NCI-H2171 (cell line): ENCODE data around the gene IL3.
"Not testable (repeated sequence)": the region's sequence is repeated elsewhere in the genome, so short reads cannot be mapped to it uniquely, and the experiment has no call there.

ENCODE experiments used
- DNase-seq: peaks from one replicate; lab custom pipeline; 2025; lab: John Stamatoyannopoulos, UW

The IL3 gene

GRCh38 chr5:132094393-132095076, 34.1 kb downstream of the IL3 start:
- DNase-seq = no peak

DNA sequence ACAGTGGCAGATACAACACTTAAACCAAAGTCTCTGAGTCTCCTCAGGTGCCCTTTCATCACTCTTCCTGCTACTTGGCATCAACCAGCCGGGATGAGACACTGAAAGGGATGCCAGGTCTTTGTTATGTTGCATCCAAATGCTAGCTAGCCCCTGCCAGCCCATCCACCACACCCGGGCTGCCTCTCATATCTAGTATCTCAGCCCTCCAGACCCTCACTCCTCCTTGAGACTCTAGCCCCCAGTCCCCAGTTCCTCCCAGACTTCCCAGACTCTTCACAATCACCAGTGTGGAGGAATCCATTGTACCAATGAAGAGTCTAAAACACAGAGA, 34.6 kb downstream of the IL3 start:
- no peak for DNase-seq

- DNase-seq = no peak
Observed at GRCh38 chr5:132095424-132095972, 35.0 kb downstream of the IL3 start.

- no peak for DNase-seq
Observed at GRCh38 chr5:132096904-132097303, 36.4 kb downstream of the IL3 start.

GRCh38 chr5:132098151-132098594, 37.7 kb downstream of the IL3 start:
- no peak for DNase-seq

DNA sequence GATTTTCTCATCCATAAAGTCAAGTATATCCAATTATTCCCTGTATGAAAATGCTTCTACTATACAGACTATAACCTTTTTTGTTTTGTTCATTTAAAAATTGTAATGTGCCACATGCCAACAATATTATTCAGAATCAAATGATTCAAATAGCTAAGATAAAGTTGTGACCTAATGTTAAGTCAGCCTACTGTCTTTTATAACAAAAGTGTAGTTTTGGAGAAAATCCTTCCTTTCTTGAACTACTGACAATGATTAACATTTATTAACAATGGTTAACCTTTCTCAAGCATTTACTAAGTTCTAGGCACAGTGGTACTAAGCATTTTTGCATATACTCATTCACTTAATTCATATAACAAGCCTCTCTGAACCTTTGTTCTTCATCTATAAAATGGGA, 38.2 kb downstream of the IL3 start:
- DNase-seq = no peak

- no peak for DNase-seq
Observed at GRCh38 chr5:132099076-132099748, 38.8 kb downstream of the IL3 start.

DNA sequence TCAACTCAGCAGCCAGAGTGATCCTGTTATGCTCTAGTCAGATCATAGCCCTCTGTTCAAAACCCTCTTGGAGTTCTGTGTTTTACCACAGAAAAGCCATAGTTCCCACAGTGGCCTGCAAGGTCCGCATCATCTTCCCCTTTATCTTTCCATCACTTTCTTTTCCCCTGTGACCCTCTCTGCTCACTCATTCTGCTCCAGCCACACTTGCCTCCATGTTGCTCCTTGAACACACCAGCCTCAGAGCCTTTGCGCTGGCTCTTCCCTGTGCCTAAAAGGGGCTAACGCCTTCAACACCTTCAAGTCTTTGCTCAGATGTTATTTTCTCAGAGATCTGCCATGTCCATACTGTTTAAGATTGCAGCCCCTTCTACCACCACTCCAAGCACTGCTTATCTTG, 39.5 kb downstream of the IL3 start:
- no peak for DNase-seq

GRCh38 chr5:132100672-132101261, 40.3 kb downstream of the IL3 start:
- no peak for DNase-seq

DNA sequence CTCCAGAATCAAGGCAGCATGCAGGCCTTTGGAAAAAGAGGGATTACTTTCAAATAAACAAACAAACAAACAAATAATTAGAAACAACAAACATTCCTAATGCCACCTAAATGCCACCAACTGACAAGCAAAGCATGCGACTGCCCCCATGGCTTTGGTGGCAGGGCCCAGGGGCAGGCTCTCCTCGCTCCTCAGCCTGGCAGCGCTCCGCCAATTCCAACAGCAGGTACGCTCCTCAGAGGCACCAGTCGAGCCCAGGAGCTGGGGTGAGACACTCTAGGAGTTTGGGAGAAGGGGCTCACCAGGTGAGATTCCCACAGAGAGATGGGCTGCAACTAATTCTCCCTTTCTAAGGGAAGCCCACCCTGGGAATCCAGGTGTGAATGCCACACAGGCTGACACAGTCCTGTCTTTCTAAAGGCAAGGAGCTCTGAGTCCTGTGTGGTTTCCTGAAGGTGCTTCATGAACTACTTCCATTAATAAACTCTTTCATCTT, 41.0 kb downstream of the IL3 start:
- no peak for DNase-seq

DNA sequence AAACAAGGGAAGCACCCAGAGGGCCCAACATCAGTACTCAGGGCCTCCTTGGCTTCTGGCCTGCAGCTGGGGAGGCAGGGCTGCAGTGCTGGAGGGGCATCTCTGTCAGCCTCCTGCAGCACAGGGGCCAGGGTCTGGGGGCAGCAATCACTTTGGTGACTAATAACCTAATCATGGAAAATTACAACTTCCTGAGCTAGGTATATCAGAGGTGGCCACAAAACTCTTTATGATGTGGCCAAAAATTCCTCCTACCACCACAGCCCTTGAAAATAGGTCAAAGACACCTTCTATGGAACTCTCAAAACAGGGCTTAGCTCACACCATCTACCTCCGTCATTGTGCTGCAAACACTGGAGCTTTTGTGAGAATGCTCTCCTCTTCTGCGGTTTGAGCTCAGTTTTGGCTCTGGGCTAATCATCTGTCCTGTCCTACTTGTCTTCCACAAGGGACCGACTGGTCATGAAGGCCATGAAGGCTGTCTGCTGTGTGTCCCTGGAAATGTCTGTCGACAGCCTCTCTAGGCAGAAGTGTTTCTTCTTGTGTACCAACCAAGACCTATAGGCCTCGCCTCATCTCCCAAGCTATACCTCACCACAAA, 41.7 kb downstream of the IL3 start:
- DNase-seq = no peak

GRCh38 chr5:132102944-132103331, 42.5 kb downstream of the IL3 start:
- DNase-seq = no peak

GRCh38 chr5:132103332-132103951, 43.0 kb downstream of the IL3 start:
- no peak for DNase-seq

DNA sequence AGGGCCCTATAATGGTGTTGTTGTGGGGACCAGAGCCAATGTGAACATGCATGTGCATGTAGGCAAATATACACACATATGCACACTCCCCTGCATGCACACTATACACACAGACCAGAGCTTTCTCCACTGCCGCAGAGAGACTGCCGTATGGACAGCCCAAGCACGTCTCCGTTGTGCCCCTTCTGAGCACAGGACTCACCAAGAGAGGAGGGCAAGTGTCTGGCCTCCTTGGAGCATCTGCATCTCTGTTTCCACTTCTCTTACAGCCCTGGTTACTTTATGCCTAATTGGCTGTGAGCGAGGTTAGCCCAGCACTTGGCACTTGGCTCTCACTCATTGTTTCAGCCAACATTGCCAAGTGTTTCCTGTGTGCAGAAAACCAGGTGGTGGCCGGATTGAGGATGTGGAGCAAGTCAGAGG, 43.5 kb downstream of the IL3 start:
- DNase-seq = no peak

DNA sequence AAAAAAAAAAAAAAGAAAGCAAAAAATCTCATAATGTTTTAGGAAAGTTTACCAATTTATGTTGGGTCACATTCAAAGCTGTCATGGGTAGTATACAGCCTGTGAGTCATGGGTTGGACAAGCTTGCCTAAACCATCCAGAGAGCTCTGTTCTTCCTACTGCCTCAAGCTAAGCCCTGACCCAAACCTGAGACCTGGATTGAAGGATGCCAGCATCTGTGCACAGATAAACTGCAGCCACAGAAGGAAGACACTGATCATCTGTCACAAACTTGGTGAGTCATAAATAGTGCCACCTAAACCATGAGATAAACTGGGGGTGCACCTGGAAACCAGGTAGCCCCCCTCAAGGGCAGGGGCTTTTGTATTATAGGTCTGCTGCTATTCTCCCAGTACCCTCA, 44.1 kb downstream of the IL3 start:
- no peak for DNase-seq

DNA sequence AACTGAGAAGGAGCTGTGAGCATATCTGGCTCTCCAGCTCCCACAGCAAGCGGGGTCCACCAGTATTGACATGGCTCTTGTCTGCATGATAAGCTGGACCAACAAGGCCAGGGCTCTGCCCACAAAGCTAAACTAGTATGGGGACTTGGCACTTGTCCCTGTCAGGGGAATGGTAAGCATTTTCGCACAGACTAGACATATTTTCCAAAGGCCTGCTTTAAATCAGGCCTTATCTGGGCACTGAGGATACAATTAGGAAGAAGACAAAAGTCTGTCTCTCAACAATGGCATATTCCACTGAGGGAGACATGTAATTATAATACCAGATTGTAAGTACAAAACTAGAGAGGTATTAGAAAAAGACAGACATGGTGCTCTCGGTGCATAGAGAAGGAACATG, 45.2 kb downstream of the IL3 start:
- DNase-seq = no peak

GRCh38 chr5:132108495-132108894, 48.0 kb downstream of the IL3 start:
- DNase-seq = not testable (repeated sequence)

GRCh38 chr5:132108957-132109356, 48.5 kb downstream of the IL3 start:
- DNase-seq = not testable (repeated sequence)

GRCh38 chr5:132109494-132110053, 49.1 kb downstream of the IL3 start:
- no peak for DNase-seq

DNA sequence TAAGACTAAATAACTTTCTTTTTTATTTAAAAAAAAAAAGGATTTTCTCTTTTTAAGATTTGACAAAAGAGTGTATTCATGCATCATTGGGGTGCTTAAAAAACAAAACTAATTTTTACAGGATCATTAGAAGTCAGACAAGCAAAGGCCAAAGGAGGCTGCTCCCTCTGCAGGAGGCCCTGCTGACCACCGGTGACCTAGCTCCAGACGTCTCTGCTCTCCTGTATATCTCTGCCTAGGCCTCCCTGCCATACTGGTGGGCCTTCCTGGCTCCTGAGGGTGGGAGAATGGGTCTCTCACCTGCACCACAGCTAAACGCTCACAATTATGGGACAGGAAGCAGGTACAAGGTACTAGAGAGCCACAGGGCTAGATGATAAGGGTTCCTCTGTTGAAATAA, 49.7 kb downstream of the IL3 start:
- no peak for DNase-seq

DNA sequence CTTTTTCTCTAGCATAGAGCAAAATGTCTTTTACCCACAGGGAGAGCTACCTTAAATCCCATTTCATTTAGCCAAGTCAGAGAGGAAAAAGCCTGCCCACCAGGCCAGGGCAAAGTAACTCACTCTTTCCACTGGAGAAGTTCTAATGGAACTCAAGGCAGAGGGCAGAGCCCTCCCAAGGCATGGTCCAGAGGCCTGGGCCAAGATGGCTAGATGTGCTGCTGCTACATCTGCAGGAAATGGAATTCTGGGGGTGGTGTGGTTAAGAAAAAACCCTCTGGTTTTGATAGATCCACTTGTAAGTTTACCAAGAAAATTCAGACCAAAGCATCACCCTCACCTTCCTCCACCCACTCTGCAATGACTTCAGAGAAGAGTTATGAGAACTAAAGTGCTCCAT, 50.5 kb downstream of the IL3 start:
- no peak for DNase-seq

DNA sequence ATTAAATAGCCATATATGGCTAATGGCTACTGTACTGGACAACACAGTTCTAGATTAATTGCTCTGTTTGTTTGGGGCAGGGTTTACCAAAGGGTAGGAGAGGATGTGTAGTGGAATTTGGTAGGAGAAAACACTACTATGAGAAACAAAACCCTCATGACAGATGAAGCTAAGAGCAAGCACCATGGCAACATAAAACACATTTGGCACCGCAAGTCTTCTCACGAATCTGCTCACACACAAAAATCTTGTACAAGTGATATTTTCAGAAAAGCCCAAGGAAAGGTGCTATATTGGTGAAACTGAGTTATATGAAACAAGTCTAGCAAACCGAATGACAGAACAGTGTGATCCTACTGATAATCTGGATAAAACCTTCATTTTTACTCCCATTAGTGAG, 51.7 kb downstream of the IL3 start:
- no peak for DNase-seq
